ENCODE results near the gene ZMIZ1. TPM values are rescaled to one million over a fixed set of nuclear protein-coding genes. Genes with fewer than 3 reads are reported as not detected.

Gene ZMIZ1
- total RNA-seq, 4 donors from 2014 or later, result 18.7 to 188 (median 36.7) TPM

- DNase-seq, result no peak
- Histone ChIP-seq H3K27ac (no peak overlapping the region), H3K4me3 (no peak overlapping the region), H3K9me3 (no peaks in the 10 kb centered on the region), H3K4me1 (no peaks in the 10 kb centered on the region), H3K36me3 (no peaks in the 10 kb centered on the region), H3K27me3 (no peaks in the 10 kb centered on the region)
- intact Hi-C loops (cut with DNase I; ENCODE audit: low total_unique reads), result no loop called here
- no peak for TF ChIP-seq POLR2A (IDR thresholded peaks at IDR 0.05)
- TF ChIP-seq, protein P1, sequence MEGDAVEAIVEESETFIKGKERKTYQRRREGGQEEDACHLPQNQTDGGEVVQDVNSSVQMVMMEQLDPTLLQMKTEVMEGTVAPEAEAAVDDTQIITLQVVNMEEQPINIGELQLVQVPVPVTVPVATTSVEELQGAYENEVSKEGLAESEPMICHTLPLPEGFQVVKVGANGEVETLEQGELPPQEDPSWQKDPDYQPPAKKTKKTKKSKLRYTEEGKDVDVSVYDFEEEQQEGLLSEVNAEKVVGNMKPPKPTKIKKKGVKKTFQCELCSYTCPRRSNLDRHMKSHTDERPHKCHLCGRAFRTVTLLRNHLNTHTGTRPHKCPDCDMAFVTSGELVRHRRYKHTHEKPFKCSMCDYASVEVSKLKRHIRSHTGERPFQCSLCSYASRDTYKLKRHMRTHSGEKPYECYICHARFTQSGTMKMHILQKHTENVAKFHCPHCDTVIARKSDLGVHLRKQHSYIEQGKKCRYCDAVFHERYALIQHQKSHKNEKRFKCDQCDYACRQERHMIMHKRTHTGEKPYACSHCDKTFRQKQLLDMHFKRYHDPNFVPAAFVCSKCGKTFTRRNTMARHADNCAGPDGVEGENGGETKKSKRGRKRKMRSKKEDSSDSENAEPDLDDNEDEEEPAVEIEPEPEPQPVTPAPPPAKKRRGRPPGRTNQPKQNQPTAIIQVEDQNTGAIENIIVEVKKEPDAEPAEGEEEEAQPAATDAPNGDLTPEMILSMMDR (IDR thresholded peaks at IDR 0.05), result no peak
Observed at GRCh38 chr10:79354141-79354540, 285.4 kb downstream of the ZMIZ1 start.

DNA sequence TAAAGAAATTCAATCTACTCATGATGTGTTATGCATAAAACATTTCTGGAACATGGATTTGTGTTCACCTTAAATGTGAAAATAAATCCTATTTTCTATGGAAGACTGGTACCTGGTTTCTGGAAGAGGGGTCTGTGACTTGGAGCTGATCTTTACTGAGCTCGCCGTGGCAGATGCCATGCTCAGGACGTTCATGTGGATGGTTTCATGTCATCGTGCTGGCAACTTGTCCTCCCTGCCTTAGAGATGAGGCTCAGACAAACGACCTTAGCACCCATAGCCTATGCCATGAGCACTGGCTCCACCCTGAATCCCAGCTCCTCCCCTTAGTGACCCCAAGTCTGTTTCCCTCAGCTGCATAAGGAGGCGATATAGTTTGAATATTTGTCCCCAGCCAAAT, 285.8 kb downstream of the ZMIZ1 start:
- no peak for DNase-seq
- H3K9me3 ChIP-seq, result no peaks in the 10 kb centered on the region
- intact Hi-C loops (cut with DNase I; ENCODE audit: low total_unique reads), result no loop called here
- no peak overlapping the region for H3K4me3 ChIP-seq
- no peaks in the 10 kb centered on the region for H3K36me3 ChIP-seq
- H3K27ac ChIP-seq, result no peak overlapping the region
- TF ChIP-seq, protein P1 (IDR thresholded peaks at IDR 0.05), result no peak
- no peak for TF ChIP-seq POLR2A (IDR thresholded peaks at IDR 0.05)
- H3K27me3 ChIP-seq, result no peaks in the 10 kb centered on the region
- H3K4me1 ChIP-seq, result no peaks in the 10 kb centered on the region

GRCh38 chr10:79355420-79356017, 286.8 kb downstream of the ZMIZ1 start:
- Histone ChIP-seq H3K27ac (no peak overlapping the region), H3K9me3 (no peaks in the 10 kb centered on the region), H3K27me3 (no peaks in the 10 kb centered on the region), H3K36me3 (no peaks in the 10 kb centered on the region), H3K4me1 (no peaks in the 10 kb centered on the region), H3K4me3 (no peak overlapping the region)
- intact Hi-C loops (cut with DNase I; ENCODE audit: low total_unique reads), result no loop called here
- DNase-seq, result no peak
- TF ChIP-seq POLR2A (IDR thresholded peaks at IDR 0.05), result no peak
- TF ChIP-seq, protein P1 (IDR thresholded peaks at IDR 0.05), result no peak

- Histone ChIP-seq H3K4me1 (no peaks in the 10 kb centered on the region), H3K27ac (no peak overlapping the region), H3K4me3 (no peak overlapping the region), H3K27me3 (no peaks in the 10 kb centered on the region), H3K36me3 (no peaks in the 10 kb centered on the region), H3K9me3 (no peaks in the 10 kb centered on the region)
- no peak for TF ChIP-seq POLR2A (IDR thresholded peaks at IDR 0.05)
- TF ChIP-seq, protein P1 (IDR thresholded peaks at IDR 0.05), result no peak
- no peak for DNase-seq
- intact Hi-C loops (cut with DNase I; ENCODE audit: low total_unique reads), result no loop called here
Observed at GRCh38 chr10:79356104-79356503, 287.3 kb downstream of the ZMIZ1 start.

GRCh38 chr10:79357180-79357579, 288.4 kb downstream of the ZMIZ1 start:
- intact Hi-C loops (cut with DNase I; ENCODE audit: low total_unique reads), result no loop called here
- H3K27ac ChIP-seq, result no peak overlapping the region
- no peaks in the 10 kb centered on the region for H3K4me1 ChIP-seq
- H3K4me3 ChIP-seq, result no peak overlapping the region
- no peaks in the 10 kb centered on the region for H3K27me3 ChIP-seq
- no peaks in the 10 kb centered on the region for H3K9me3 ChIP-seq
- H3K36me3 ChIP-seq, result no peaks in the 10 kb centered on the region
- TF ChIP-seq, protein P1 (IDR thresholded peaks at IDR 0.05), result no peak
- no peak for TF ChIP-seq POLR2A (IDR thresholded peaks at IDR 0.05)
- DNase-seq, result no peak
